ENCODE results near the gene ZNF335. TPM values are rescaled to one million over a fixed set of nuclear protein-coding genes. Genes with fewer than 3 reads are reported as not detected.
A peak's percentile ranks its signal among the peaks of the same experiment; 100 is the strongest.

The ZNF335 gene
- total RNA-seq, 2 experiments from 2014 or later = 26.8 to 28.0 TPM

- peak; percentile 69 for DNase-seq
- no peaks in the 10 kb centered on the region for H3K36me3 Mint-ChIP-seq (ENCODE audit: low read depth)
- H3K27me3 Mint-ChIP-seq (ENCODE audit: low read depth) = peaks cover 44% of the 10 kb centered on the region
- peaks cover 58% of the 10 kb centered on the region for H3K4me1 Mint-ChIP-seq (ENCODE audit: low read depth)
- peak overlapping the region; percentile 44 for H3K4me3 Mint-ChIP-seq
- H3K27ac Mint-ChIP-seq = no peak overlapping the region
- H3K9me3 Mint-ChIP-seq = no peaks in the 10 kb centered on the region
- CTCF ChIA-PET = interaction anchor here (1.0 to 5.0 kb wide), 4 partner anchors 10 to 28 kb away, joined by 3 to 101 read pairs (median 41); no protein-coding TSS in a partner anchor
- intact Hi-C loops (cut with micrococcal nuclease) = loop anchor here (5.0 to 10.0 kb wide), 3 partner anchors 78 to 674 kb away; partner anchors contain the start of genes CDH22, PCIF1 and TP53RK
These were observed 38.7 kb upstream of the ZNF335 start for GRCh38 chr20:46010491-46011391.

- no peaks in the 10 kb centered on the region for H3K36me3 Mint-ChIP-seq (ENCODE audit: low read depth)
- H3K9me3 Mint-ChIP-seq = no peaks in the 10 kb centered on the region
- no peak for DNase-seq
- peaks cover 66% of the 10 kb centered on the region for H3K4me1 Mint-ChIP-seq (ENCODE audit: low read depth)
- no peak overlapping the region for H3K27ac Mint-ChIP-seq
- CTCF ChIA-PET = interaction anchor here (0.6 to 1.1 kb wide), 4 partner anchors 14 to 142 kb away, joined by 3 read pairs; no protein-coding TSS in a partner anchor
- intact Hi-C loops (cut with micrococcal nuclease) = loop anchor here (5.0 to 10.0 kb wide), 3 partner anchors 78 to 675 kb away; partner anchors contain the start of genes CDH22, PCIF1 and TP53RK
- H3K27me3 Mint-ChIP-seq (ENCODE audit: low read depth) = peaks cover 44% of the 10 kb centered on the region
- no peak overlapping the region for H3K4me3 Mint-ChIP-seq
These were observed 37.8 kb upstream of the ZNF335 start for GRCh38 chr20:46009816-46010215.

GRCh38 chr20:46007671-46008070, 35.7 kb upstream of the ZNF335 start:
- Mint-ChIP-seq H3K27ac (no peak overlapping the region), H3K4me3 (no peak overlapping the region), H3K4me1 (ENCODE audit: low read depth) (peaks cover 72% of the 10 kb centered on the region), H3K9me3 (no peaks in the 10 kb centered on the region), H3K36me3 (ENCODE audit: low read depth) (no peaks in the 10 kb centered on the region), H3K27me3 (ENCODE audit: low read depth) (peaks cover 36% of the 10 kb centered on the region)
- CTCF ChIA-PET = interaction anchor here (0.6 to 1.8 kb wide), 5 partner anchors 8 to 713 kb away, joined by 3 to 7 read pairs (median 5); no protein-coding TSS in a partner anchor
- DNase-seq = no peak
- intact Hi-C loops (cut with micrococcal nuclease) = loop anchor here (1.0 kb wide), 1 partner anchor 7 kb away; no protein-coding TSS in a partner anchor

- Mint-ChIP-seq H3K9me3 (no peaks in the 10 kb centered on the region), H3K36me3 (ENCODE audit: low read depth) (no peaks in the 10 kb centered on the region), H3K27me3 (ENCODE audit: low read depth) (peaks cover 30% of the 10 kb centered on the region), H3K4me3 (no peak overlapping the region), H3K4me1 (ENCODE audit: low read depth) (peaks cover 68% of the 10 kb centered on the region), H3K27ac (no peak overlapping the region)
- intact Hi-C loops (cut with micrococcal nuclease) = no loop called here
- CTCF ChIA-PET = interaction anchor here (0.6 kb wide), 1 partner anchor 11 kb away, joined by 3 read pairs; no protein-coding TSS in a partner anchor
- no peak for DNase-seq
These were observed 35.0 kb upstream of the ZNF335 start for GRCh38 chr20:46006964-46007363.

- H3K36me3 Mint-ChIP-seq (ENCODE audit: low read depth) = no peaks in the 10 kb centered on the region
- DNase-seq = no peak
- H3K27ac Mint-ChIP-seq = no peak overlapping the region
- H3K9me3 Mint-ChIP-seq = no peaks in the 10 kb centered on the region
- peaks cover 68% of the 10 kb centered on the region for H3K4me1 Mint-ChIP-seq (ENCODE audit: low read depth)
- H3K4me3 Mint-ChIP-seq = no peak overlapping the region
- H3K27me3 Mint-ChIP-seq (ENCODE audit: low read depth) = peaks cover 22% of the 10 kb centered on the region
- intact Hi-C loops (cut with micrococcal nuclease) = no loop called here
- CTCF ChIA-PET = interaction anchor here (0.6 to 2.1 kb wide), 3 partner anchors 8 to 19 kb away, joined by 3 to 18 read pairs (median 7); no protein-coding TSS in a partner anchor
These were observed 34.2 kb upstream of the ZNF335 start for GRCh38 chr20:46006022-46006705.

- Mint-ChIP-seq H3K27ac (no peak overlapping the region), H3K4me3 (no peak overlapping the region), H3K36me3 (ENCODE audit: low read depth) (no peaks in the 10 kb centered on the region), H3K9me3 (no peaks in the 10 kb centered on the region), H3K4me1 (ENCODE audit: low read depth) (peaks cover 72% of the 10 kb centered on the region), H3K27me3 (ENCODE audit: low read depth) (peaks cover 12% of the 10 kb centered on the region)
- intact Hi-C loops (cut with micrococcal nuclease) = no loop called here
- peak; percentile 55 for DNase-seq
- CTCF ChIA-PET = interaction anchor here (0.6 to 2.1 kb wide), 4 partner anchors 9 to 35 kb away, joined by 3 to 18 read pairs (median 8); no protein-coding TSS in a partner anchor
These were observed 33.0 kb upstream of the ZNF335 start for GRCh38 chr20:46004889-46005473.

- CTCF ChIA-PET = interaction anchor here (1.2 to 2.1 kb wide), 4 partner anchors 10 to 34 kb away, joined by 4 to 18 read pairs (median 8); no protein-coding TSS in a partner anchor
- H3K4me3 Mint-ChIP-seq = no peak overlapping the region
- peaks cover 5% of the 10 kb centered on the region for H3K27me3 Mint-ChIP-seq (ENCODE audit: low read depth)
- intact Hi-C loops (cut with micrococcal nuclease) = no loop called here
- H3K9me3 Mint-ChIP-seq = no peaks in the 10 kb centered on the region
- DNase-seq = no peak
- H3K27ac Mint-ChIP-seq = no peak overlapping the region
- H3K4me1 Mint-ChIP-seq (ENCODE audit: low read depth) = peaks cover 74% of the 10 kb centered on the region
- no peaks in the 10 kb centered on the region for H3K36me3 Mint-ChIP-seq (ENCODE audit: low read depth)
These were observed 32.2 kb upstream of the ZNF335 start for GRCh38 chr20:46004187-46004586.

- no peaks in the 10 kb centered on the region for H3K36me3 Mint-ChIP-seq (ENCODE audit: low read depth)
- intact Hi-C loops (cut with micrococcal nuclease) = no loop called here
- peaks cover 77% of the 10 kb centered on the region for H3K4me1 Mint-ChIP-seq (ENCODE audit: low read depth)
These were observed 30.0 kb upstream of the ZNF335 start for GRCh38 chr20:46002008-46002407.

GRCh38 chr20:46001498-46001897, 29.5 kb upstream of the ZNF335 start:
- no peak overlapping the region for H3K4me3 Mint-ChIP-seq
- H3K27ac Mint-ChIP-seq = no peak overlapping the region
- DNase-seq = no peak
- H3K36me3 Mint-ChIP-seq (ENCODE audit: low read depth) = no peaks in the 10 kb centered on the region
- H3K27me3 Mint-ChIP-seq (ENCODE audit: low read depth) = no peaks in the 10 kb centered on the region
- CTCF ChIA-PET = interaction anchor here (1.2 to 6.7 kb wide), 2 partner anchors 11 to 15 kb away, joined by 3 to 58 read pairs; no protein-coding TSS in a partner anchor
- H3K9me3 Mint-ChIP-seq = no peaks in the 10 kb centered on the region
- intact Hi-C loops (cut with micrococcal nuclease) = loop anchor here (1.0 kb wide), 1 partner anchor 405 kb away; the partner anchor contains the start of gene ELMO2
- H3K4me1 Mint-ChIP-seq (ENCODE audit: low read depth) = peaks cover 79% of the 10 kb centered on the region

More at GRCh38 chr20:46002008-46002407, 30.0 kb upstream of the ZNF335 start:
- no peak for DNase-seq
- no peak overlapping the region for H3K4me3 Mint-ChIP-seq
- CTCF ChIA-PET = interaction anchor here (1.2 to 6.7 kb wide), 2 partner anchors 11 to 15 kb away, joined by 3 to 58 read pairs; no protein-coding TSS in a partner anchor
- no peaks in the 10 kb centered on the region for H3K27me3 Mint-ChIP-seq (ENCODE audit: low read depth)
- H3K9me3 Mint-ChIP-seq = no peaks in the 10 kb centered on the region
- H3K27ac Mint-ChIP-seq = no peak overlapping the region

- H3K9me3 Mint-ChIP-seq = no peaks in the 10 kb centered on the region
- no peaks in the 10 kb centered on the region for H3K27me3 Mint-ChIP-seq (ENCODE audit: low read depth)
- CTCF ChIA-PET = interaction anchor here (0.6 to 6.7 kb wide), 7 partner anchors 8 to 200 kb away, joined by 3 to 58 read pairs (median 6); partner anchors contain the start of gene MMP9
- H3K4me3 Mint-ChIP-seq = no peak overlapping the region
- DNase-seq = peak; percentile 64
- H3K36me3 Mint-ChIP-seq (ENCODE audit: low read depth) = no peaks in the 10 kb centered on the region
- peak overlapping the region; percentile 16 for H3K27ac Mint-ChIP-seq
- intact Hi-C loops (cut with micrococcal nuclease) = loop anchor here (1.0 kb wide), 1 partner anchor 8 kb away; the partner anchor contains the start of gene MMP9
- peaks cover 76% of the 10 kb centered on the region for H3K4me1 Mint-ChIP-seq (ENCODE audit: low read depth)
These were observed 28.4 kb upstream of the ZNF335 start for GRCh38 chr20:46000262-46000996.

Data from activated naive CD4-positive, alpha-beta T cell treated with anti-CD3 and anti-CD28 coated beads for 36 hours (primary cell).